CD1c-positive myeloid dendritic cell (primary cell): ENCODE results near the gene NELL1.
"Not testable (repeated sequence)": the region's sequence is repeated elsewhere in the genome, so short reads cannot be mapped to it uniquely, and the experiment has no call there.

ENCODE experiments used
- DNase-seq: peaks from one replicate; pipeline ENCODE4 v3.0.0-alpha.2; 2016; ENCODE audit errors: extremely low spot score

Gene NELL1

GRCh38 chr11:20770414-20770946, 101.1 kb downstream of the NELL1 start:
- DNase-seq, result no peak

- DNase-seq, result no peak
These were observed 101.6 kb downstream of the NELL1 start for GRCh38 chr11:20771026-20771425.

- no peak for DNase-seq
These were observed 102.3 kb downstream of the NELL1 start for GRCh38 chr11:20771681-20772080.

DNA sequence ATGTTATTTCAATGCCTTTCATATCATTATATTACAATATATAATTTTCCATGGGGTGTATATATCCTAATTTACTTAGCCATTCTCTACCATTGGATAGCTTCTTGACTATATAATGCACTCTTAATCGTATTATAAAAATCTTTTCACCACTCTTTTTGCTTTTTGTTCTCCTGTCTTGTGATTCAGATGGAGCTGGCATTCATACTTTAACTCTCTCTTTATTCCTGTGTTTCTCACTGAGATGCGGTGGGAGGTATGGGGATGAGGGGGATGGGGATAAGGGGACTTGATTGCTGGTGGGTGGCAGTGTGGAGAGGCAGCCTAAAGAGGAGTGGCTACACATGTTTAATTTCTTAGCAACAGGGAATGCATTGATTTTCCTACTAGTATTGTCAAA, 105.9 kb downstream of the NELL1 start:
- DNase-seq, result no peak

DNA sequence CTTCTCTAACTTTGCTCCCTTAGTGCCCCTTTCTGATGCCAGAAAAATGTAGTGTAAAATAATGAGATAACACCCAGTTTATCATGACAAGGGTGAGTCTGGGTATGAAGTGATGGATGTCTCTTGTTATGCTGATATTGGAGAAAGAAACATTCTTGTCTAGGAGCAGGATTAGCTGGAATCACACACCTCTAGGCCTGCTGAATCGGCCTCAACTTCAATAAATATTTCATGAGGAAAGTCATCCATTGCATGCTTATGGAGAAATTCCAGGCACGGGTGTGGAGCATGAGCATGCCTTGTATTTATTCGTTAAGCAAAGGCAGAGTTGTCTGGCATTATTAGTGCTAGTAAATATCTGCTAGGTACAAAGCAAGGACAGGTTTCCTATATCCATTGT, 113.4 kb downstream of the NELL1 start:
- no peak for DNase-seq

GRCh38 chr11:20783220-20783619, 113.8 kb downstream of the NELL1 start:
- DNase-seq, result no peak

DNA sequence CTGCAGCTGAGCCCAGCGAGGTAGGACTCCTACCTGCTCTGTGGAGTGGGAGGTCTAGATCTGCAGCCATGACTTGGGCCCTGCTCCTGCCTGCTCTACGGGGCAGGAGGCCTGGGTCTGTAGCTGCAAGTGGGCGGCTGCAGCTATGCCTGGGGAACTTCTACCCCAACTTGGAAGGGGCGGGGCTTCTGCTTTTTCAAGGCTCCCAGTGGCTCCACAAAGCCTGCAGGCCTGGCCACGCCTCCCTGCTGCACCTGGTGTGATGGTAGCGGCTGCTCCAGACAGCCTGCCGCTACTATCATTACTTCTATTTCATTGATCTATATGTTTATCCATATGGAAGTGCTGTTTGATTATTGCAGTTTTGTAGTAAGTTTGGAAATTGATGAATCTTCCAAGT, 121.2 kb downstream of the NELL1 start:
- no peak for DNase-seq

GRCh38 chr11:20795005-20795404, 125.6 kb downstream of the NELL1 start:
- DNase-seq, result no peak

- no peak for DNase-seq
These were observed 138.9 kb downstream of the NELL1 start for GRCh38 chr11:20808328-20808727.

- no peak for DNase-seq
These were observed 151.7 kb downstream of the NELL1 start for GRCh38 chr11:20821046-20821445.

GRCh38 chr11:20821470-20821869, 152.1 kb downstream of the NELL1 start:
- DNase-seq, result no peak

DNA sequence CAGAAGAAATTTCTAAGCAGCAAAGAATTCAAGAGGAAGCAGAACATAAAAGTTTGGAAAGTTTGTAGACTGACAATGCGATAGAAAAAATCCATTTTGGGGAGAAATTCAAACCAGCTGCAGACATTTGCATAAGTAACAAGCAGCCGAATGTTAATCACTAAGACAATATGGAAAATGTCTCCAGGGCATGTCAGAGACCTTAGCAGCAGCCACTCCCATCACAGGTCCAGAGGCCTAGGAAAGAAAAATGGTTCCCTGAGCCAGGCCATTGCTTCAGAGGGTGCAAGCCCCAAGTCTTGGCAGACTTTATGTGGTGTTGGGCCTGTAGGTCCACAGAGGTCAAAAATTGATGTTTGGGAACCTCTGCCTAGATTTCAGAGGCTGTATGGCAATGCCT, 155.4 kb downstream of the NELL1 start:
- DNase-seq, result no peak

GRCh38 chr11:20835561-20835960, 166.2 kb downstream of the NELL1 start:
- no peak for DNase-seq

DNA sequence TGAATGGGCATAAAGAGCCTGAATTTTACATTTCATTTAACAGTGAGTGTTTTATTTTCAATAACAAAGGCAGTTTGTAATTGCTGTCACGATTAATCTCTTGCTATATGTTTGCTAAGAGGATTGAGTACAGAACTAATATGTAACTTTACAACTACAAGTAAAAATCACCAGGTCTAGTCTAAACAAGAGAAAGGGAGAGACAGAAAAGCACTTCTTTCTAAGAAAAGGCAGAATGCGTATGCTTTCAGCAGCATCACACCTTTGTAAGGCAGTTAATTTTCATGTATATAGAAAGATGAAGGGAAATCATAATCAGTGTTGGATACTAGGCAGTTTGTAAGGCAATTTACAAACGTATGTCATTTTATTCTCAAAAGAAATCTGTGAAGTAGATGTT, 169.8 kb downstream of the NELL1 start:
- no peak for DNase-seq

GRCh38 chr11:20840341-20840740, 171.0 kb downstream of the NELL1 start:
- no peak for DNase-seq

- no peak for DNase-seq
These were observed 174.8 kb downstream of the NELL1 start for GRCh38 chr11:20844216-20844615.

DNA sequence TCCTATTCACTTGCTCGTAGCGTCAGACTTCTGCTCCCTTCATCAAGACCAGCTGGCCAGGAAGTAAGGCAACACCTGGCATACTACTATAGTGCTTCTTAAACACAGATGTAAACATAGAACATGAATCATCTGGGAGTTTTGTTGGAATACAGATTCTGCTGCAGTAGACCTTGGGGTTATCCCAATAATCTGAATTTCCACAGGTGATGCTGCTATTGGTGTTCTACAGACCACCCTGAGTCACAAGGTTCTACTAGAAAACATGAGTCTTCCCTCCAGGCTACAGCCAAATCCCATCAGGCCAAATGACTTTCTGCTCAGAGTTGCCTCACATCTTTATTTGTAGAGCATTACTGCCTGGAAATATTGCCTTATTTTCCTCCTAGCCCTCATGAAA, 175.2 kb downstream of the NELL1 start:
- DNase-seq, result no peak

- no peak for DNase-seq
These were observed 185.0 kb downstream of the NELL1 start for GRCh38 chr11:20854215-20854955.

DNA sequence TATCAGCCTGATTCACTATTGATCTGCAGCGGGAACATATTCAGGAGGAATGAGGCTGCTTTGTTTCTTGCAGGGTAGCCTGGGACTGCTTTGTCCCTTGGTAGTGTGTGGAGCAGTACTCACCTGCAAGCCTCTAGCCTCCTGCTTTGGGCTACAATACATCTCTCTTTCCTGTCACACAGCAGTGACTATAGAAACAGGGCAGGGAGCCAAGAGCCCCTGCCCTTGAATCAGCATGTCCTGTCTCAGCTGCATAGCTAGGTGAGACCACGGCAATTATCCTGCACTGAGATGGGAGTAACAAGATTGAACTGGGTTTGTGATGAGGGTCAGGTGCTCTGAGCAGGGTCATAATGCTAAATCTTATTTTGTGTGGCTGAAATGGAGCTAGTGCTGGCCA, 191.9 kb downstream of the NELL1 start:
- no peak for DNase-seq

- not testable (repeated sequence) for DNase-seq
These were observed 192.9 kb downstream of the NELL1 start for GRCh38 chr11:20862263-20862662.

GRCh38 chr11:20864628-20865027, 195.2 kb downstream of the NELL1 start:
- no peak for DNase-seq

DNA sequence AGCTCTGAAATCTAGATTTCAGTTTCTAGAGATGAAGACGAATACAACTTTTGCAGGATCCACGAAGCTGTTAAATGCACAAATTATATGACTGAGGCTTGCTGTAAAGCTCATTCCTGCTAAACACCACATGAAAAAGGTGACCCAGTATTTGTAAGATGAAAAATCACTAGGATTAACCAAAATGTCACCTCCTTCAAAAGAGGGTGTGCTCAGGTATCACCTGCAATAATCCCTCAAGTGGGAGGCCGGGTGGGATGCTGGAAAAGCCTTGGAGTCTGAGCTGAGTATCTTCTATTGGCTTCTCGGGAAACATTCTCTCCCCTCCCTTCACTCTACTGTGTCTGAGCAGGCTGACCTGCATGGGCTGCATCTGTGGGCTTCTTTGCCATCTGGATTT, 195.8 kb downstream of the NELL1 start:
- no peak for DNase-seq

GRCh38 chr11:20869123-20869522, 199.7 kb downstream of the NELL1 start:
- no peak for DNase-seq

DNA sequence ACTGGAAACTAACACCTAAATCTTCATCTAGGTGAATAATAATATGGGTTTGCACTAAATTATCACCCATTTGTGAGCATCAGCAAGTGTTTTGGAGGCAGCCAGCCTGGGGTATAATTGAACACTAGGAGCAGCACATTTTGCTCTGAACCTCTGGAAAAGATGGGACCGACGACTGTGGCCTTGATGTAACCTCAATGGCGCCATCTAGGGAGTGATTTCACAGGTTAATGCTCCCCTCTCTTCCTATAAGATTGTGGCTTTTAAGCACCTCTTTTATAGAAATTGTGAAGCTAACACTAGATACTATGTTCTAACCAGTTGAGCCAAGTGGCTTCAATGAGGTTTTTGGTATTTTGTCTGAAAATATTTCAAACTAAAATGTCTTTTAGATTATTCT, 203.7 kb downstream of the NELL1 start:
- no peak for DNase-seq
